Measurements from ENCODE around the gene BET1. TPM values are rescaled to one million over a fixed set of nuclear protein-coding genes. Genes with fewer than 3 reads are reported as not detected.

Gene BET1
- total RNA-seq, 3 donors from 2014 or later, result 18.1 to 51.4 (median 31.8) TPM

DNA sequence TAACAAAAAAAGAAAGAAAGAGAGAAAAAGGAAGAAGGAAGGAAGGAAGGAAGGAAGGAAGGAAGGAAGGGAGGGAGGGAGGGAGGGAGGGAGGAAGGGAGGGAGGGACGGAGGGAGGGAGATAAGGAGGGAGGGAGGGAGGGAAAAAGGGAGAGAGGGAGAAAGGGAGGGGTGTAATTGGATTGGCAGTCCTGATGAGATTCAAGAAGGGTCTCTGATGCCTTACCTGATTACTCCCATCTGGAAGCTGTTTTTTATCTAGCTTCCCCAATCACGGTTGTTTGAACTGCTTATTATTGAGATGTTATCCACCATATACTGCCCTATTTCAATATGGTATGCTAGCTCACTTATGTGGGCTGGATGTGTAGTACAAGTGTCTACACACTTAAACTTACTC, 55.3 kb downstream of the BET1 start:
- no peak for DNase-seq (ENCODE audit: low spot score in 2 of 2)
- H3K27me3 ChIP-seq, result no peaks in the 10 kb centered on the region
- H3K9me3 ChIP-seq, result no peaks in the 10 kb centered on the region
- no peak overlapping the region for H3K4me3 ChIP-seq
- no peak overlapping the region for H3K27ac ChIP-seq
- no peaks in the 10 kb centered on the region for H3K4me1 ChIP-seq
- no peaks in the 10 kb centered on the region for H3K36me3 ChIP-seq
- intact Hi-C loops (cut with DNase I; ENCODE audit: low total_unique reads), result no loop called here
- TF ChIP-seq, protein P1, sequence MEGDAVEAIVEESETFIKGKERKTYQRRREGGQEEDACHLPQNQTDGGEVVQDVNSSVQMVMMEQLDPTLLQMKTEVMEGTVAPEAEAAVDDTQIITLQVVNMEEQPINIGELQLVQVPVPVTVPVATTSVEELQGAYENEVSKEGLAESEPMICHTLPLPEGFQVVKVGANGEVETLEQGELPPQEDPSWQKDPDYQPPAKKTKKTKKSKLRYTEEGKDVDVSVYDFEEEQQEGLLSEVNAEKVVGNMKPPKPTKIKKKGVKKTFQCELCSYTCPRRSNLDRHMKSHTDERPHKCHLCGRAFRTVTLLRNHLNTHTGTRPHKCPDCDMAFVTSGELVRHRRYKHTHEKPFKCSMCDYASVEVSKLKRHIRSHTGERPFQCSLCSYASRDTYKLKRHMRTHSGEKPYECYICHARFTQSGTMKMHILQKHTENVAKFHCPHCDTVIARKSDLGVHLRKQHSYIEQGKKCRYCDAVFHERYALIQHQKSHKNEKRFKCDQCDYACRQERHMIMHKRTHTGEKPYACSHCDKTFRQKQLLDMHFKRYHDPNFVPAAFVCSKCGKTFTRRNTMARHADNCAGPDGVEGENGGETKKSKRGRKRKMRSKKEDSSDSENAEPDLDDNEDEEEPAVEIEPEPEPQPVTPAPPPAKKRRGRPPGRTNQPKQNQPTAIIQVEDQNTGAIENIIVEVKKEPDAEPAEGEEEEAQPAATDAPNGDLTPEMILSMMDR (IDR thresholded peaks at IDR 0.05), result no peak
- TF ChIP-seq POLR2A (IDR thresholded peaks at IDR 0.05) (no peak), POLR2AphosphoS5 (IDR thresholded peaks at IDR 0.05) (no peak)

DNA sequence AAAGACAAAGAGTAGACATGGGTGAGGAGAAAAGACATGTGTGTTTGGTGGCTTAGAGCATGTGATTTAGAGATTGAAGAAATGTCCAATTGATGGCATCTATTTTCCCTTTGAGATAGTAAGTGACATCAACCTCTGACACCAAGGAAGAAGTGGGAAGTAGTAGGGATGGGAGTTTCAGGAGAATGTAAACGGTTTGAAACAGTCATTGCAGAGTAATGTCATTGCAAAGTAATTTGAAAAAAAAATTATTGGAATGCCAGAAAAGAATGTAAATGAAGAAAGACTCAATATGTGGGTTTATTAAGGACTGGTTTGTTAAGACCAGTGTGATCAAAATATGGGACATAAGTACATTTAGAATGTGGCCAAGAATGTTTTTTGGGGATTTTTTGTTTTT, 56.0 kb downstream of the BET1 start:
- no peaks in the 10 kb centered on the region for H3K36me3 ChIP-seq
- no peaks in the 10 kb centered on the region for H3K27me3 ChIP-seq
- DNase-seq (ENCODE audit: low spot score in 2 of 2), result no peak
- no peak overlapping the region for H3K4me3 ChIP-seq
- H3K27ac ChIP-seq, result no peak overlapping the region
- no peaks in the 10 kb centered on the region for H3K9me3 ChIP-seq
- intact Hi-C loops (cut with DNase I; ENCODE audit: low total_unique reads), result no loop called here
- H3K4me1 ChIP-seq, result no peaks in the 10 kb centered on the region
- TF ChIP-seq POLR2A (IDR thresholded peaks at IDR 0.05) (no peak), POLR2AphosphoS5 (IDR thresholded peaks at IDR 0.05) (no peak)
- TF ChIP-seq, protein P1 (IDR thresholded peaks at IDR 0.05), result no peak

DNA sequence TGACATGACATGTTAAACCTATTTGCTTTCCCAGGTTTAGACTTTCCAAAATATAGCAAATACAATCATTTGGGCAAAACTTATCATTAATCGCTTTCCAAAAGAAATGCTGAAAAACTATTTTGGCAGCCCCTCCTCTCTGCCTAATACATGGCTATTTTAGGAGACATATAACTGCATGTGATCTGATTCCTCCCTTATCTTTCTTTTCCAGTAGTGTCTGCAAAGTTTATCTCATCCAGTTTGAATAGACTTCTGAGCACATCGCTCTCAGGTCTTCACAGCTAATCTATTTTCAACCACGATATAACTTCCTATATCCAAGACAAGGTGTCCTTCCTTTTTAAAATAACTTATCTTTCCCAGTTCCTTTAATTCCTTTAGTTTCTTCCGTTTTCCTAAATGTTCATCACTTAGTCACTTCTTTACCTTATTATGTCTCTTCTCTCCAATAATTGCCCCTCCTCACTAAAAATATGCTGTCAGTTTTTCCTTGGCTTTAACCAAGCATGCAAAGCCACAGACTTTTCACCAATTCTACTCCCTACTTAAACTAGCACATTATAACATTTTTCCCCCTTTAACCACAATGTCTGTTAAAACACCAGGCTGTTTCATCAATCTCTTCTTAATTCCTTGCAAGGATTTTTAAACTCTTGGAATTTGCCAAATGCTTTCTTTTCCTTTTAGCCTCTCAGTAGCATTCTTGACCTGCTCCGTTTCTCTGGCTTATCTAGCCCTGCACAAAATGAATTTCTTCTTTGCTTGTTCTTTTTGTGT, 58.2 kb downstream of the BET1 start:
- H3K27me3 ChIP-seq, result no peaks in the 10 kb centered on the region
- no peak for DNase-seq (ENCODE audit: low spot score in 2 of 2)
- no peaks in the 10 kb centered on the region for H3K4me1 ChIP-seq
- no peak overlapping the region for H3K4me3 ChIP-seq
- intact Hi-C loops (cut with DNase I; ENCODE audit: low total_unique reads), result no loop called here
- no peak overlapping the region for H3K27ac ChIP-seq
- H3K9me3 ChIP-seq, result no peaks in the 10 kb centered on the region
- no peaks in the 10 kb centered on the region for H3K36me3 ChIP-seq
- no peak for TF ChIP-seq POLR2AphosphoS5 (IDR thresholded peaks at IDR 0.05)
- TF ChIP-seq, protein P1 (IDR thresholded peaks at IDR 0.05), result no peak
- no peak for TF ChIP-seq POLR2A (IDR thresholded peaks at IDR 0.05)

DNA sequence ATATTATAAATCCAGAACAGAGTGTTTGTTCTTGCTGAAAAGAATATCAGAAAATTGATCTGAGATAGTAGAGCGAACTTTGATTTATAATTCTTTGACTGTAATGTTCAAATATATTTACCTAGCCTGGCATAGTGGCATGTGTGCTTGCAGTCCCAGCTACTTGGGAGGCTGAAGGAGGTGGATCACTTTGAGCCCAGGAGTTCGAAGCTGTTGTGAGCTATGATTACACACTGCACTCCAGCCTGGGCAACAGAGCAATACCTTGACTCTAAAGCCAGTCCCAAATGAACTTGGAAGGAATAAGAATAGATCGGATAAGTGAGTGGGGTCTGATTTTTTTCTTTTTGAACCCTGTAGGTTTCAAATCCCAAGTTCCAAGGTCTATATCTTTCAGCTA, 59.1 kb downstream of the BET1 start:
- no peak for DNase-seq (ENCODE audit: low spot score in 2 of 2)
- H3K36me3 ChIP-seq, result no peaks in the 10 kb centered on the region
- TF ChIP-seq, protein P1 (IDR thresholded peaks at IDR 0.05), result no peak
- no peak for TF ChIP-seq POLR2AphosphoS5 (IDR thresholded peaks at IDR 0.05)
- TF ChIP-seq POLR2A (IDR thresholded peaks at IDR 0.05), result no peak
- peak overlapping the region in 1 of 2 donors; percentile 14 for H3K27ac ChIP-seq
- no peaks in the 10 kb centered on the region for H3K4me1 ChIP-seq
- intact Hi-C loops (cut with DNase I; ENCODE audit: low total_unique reads), result no loop called here
- no peaks in the 10 kb centered on the region for H3K9me3 ChIP-seq
- H3K27me3 ChIP-seq, result no peaks in the 10 kb centered on the region
- H3K4me3 ChIP-seq, result no peak overlapping the region

DNA sequence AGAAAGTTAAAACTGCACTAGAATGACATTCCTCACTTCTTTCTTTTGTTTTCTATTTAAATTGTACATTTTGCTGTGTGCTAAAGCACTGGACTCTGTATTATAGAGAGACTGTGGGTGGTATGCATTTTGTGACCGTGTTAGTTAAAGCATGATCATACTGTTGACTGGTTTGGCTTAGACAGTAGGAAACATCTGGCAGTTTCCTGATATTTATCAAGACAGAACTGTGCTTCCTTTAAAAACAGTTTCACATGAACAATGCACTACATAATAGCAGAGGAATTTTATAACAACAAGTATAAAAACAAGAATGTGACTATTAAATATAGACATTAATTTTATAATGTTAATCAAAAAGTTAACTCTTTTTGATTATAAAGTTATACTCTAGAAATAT, 59.5 kb downstream of the BET1 start:
- no peaks in the 10 kb centered on the region for H3K36me3 ChIP-seq
- DNase-seq (ENCODE audit: low spot score in 2 of 2), result no peak
- H3K27me3 ChIP-seq, result no peaks in the 10 kb centered on the region
- intact Hi-C loops (cut with DNase I; ENCODE audit: low total_unique reads), result no loop called here
- no peaks in the 10 kb centered on the region for H3K9me3 ChIP-seq
- TF ChIP-seq POLR2A (IDR thresholded peaks at IDR 0.05) (no peak), POLR2AphosphoS5 (IDR thresholded peaks at IDR 0.05) (no peak)
- TF ChIP-seq, protein P1 (IDR thresholded peaks at IDR 0.05), result no peak
- H3K27ac ChIP-seq, result peak overlapping the region in 1 of 2 donors; percentile 14
- H3K4me1 ChIP-seq, result no peaks in the 10 kb centered on the region
- no peak overlapping the region for H3K4me3 ChIP-seq
